HG03095 (cell line): ENCODE data around the gene CCNB2.

Source experiments
- ATAC-seq: cut with Tn5 transposase; IDR thresholded peaks from one replicate; pipeline ENCODE4 v1.9.1; 2021; ENCODE audit warnings: moderate library complexity; ENCODE audit not compliant: unreplicated experiment

The CCNB2 gene

DNA sequence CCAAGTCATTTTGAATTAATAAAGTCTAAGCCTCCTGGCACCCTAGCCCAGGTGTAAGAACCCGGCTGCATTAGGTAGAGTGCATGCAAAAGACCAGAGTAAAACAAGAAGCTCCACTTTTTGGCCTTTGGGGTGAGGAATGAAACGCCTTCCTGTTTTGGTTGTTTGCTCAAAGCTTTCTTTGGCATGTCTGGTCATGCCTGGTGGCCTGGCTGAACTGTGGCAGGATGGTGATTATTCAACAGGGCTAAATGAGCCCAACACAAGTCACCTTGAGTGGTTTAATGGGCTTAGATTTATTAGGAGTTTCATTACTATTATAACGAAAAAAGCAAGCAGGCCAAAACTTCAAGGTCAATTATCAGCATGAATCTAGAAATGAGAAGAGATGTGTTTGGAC, 60.8 kb downstream of the CCNB2 start:
- no peak for ATAC-seq

GRCh38 chr15:59166166-59166565, 61.2 kb downstream of the CCNB2 start:
- ATAC-seq: no peak

GRCh38 chr15:59166601-59167265, 61.8 kb downstream of the CCNB2 start:
- ATAC-seq: no peak

GRCh38 chr15:59168536-59168935, 63.6 kb downstream of the CCNB2 start:
- no peak for ATAC-seq

GRCh38 chr15:59169251-59169708, 64.3 kb downstream of the CCNB2 start:
- ATAC-seq: no peak

DNA sequence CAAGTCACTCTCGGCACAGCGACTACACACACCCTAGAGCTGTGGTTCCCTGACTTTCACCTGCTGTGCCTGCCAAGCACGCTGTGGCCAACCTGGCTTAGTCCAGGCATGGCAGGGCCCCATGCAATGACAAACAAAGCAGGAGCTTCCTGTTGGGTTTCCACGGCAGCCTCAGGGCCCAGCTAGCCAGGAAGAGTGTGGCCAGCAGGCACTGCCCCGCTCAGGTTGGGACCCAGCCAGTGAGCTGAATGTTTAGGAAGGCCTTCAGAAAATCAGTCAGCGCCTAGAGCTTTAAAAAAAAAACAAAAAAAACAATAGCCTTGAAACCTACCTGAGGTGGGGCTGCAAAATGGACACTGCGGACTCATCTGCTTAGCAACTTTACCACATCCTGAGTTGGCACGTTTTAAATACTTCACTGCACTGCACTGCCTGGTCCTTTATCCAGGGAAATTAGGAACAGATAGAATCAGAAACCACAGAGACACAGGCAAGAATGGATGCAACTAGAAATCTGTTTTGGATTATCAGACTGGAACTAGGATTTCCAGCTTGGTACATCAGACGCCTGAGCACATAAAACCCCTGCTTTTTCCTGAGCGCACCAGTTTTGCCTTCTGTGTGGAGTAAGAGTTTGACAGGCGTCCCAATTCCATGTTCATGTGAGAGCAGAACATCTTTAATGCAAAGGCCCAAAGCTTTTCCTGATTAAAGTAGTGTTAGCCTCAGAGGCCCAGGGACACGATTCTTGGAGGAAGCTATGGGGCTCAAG, 65.5 kb downstream of the CCNB2 start:
- no peak for ATAC-seq

DNA sequence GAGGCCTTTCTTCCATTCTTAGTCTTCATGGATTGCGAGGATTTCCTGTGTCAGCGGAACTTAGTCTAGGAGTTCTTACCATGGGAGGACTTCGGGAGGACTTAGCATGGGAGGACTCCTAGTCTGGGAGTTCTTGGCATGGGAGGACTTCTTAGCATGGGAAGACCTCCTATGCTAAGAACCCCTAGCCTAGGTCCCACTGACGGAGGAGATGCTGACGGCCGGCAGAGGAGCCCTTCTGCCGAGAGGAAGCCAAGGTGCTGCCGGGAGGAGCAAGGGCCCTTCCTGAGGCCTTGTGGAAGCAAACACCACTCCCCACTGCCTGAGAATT, 66.1 kb downstream of the CCNB2 start:
- ATAC-seq: no peak

DNA sequence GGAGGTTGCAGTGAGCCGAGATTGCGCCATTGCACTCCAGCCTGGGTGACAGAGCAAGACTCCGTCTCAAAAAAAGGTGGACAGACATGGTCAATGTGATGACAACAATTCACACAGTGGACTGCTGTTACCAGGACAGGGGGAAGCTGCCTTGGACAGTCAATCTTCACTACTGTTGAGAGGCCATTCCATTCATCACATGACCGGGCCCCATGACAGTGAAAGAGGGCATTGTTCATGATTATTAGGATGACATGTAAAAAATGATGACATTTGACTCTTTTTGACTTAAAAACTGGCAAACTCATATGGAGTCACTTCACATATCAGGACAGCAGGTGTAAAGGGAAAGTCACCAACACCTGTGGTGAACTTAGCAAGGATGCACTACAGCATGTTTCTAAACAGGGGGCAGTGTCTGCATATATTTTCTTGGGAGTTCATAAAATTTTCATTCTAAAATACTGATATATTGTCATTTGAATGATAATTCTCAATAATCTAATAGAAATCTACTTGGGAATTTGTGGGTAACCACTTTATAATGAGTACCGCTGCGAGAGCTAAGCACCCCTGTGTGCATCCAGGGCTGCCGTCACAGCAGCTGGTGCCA, 67.4 kb downstream of the CCNB2 start:
- ATAC-seq: no peak

DNA sequence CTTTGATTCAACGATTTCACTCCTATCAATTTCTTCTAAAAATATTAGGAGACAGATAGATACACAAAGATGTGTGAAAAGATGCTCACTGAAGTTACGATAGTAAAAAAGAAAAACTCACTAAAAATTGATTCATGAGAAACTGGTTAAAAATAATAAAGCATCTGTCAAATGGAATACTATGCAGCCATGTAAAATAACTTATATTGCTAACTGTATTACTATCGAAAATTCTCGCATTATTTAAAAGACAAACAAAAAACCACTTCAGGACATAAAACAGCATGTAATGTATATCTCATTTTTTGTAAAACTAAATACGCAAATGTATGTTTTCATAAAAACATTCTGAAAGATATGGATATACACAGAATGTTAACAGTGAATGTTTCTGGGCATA, 68.2 kb downstream of the CCNB2 start:
- ATAC-seq: no peak

DNA sequence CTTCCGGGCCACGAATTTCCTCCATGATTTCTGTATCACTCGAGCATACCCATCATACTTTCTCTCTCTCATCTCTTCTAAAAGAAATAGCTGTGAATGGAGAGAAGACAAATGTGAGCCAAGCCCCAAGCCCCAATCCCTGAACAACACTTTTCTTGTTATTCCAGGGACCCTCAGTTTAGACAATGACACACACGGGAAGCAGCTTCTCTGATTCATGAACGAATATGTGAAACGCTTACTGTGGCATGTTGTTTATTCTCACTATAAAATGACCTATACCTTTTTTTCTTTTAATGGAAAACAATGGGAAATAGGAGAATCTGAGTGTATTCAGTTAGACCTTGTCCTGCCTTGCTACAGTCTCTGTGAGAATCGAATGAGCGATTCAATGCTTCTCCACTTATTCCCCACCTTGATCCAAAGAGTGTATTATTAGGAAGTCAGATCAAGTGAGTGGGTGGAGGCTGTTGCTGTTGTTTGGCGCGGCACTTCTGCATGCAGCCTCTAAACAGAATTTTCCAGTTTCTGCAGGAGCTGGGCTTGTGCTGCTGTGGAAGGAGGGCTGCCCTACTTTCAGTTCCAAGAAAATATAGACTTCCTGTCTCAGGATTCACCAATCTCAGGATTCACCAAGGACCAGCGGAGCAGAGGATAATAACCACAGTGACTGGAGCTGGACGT, 69.3 kb downstream of the CCNB2 start:
- ATAC-seq: no peak
